Calu3 (cell line): ENCODE data around the gene GALNT17. TPM values are rescaled to one million over a fixed set of nuclear protein-coding genes. Genes with fewer than 3 reads are reported as not detected.

Experiments used
- BruUV-seq: library from RNA; stranded (reverse); fragments of 400-500 nt; replicated peaks from 2 replicates; lab custom pipeline; 2021; lab: Mats Ljungman, UMichigan
- CTCF ChIA-PET: fragments of 300-600 bp; sonication (Branson Sonifier 250); formaldehyde crosslinking; loops from one replicate; lab custom pipeline; 2022; ENCODE audit warnings: antibody characterized with exemption; lab: Charles Lee
- DNase-seq: peaks from one replicate; pipeline ENCODE4 v3.0.0; 2022
- H3K27ac Mint-ChIP-seq: one replicate; pipeline ENCODE4 v1.8.0; 2022; ENCODE audit warnings: mixed read lengths; ENCODE audit not compliant: unreplicated experiment
- H3K27me3 Mint-ChIP-seq: one replicate; pipeline ENCODE4 v1.8.0; 2022; ENCODE audit warnings: mixed read lengths; ENCODE audit not compliant: unreplicated experiment
- H3K36me3 Mint-ChIP-seq: one replicate; pipeline ENCODE4 v1.8.0; 2022; ENCODE audit warnings: mild to moderate bottlenecking, moderate library complexity, mixed read lengths; ENCODE audit not compliant: insufficient read depth, unreplicated experiment
- H3K4me1 Mint-ChIP-seq: one replicate; pipeline ENCODE4 v1.8.0; 2022; ENCODE audit warnings: mild to moderate bottlenecking, low read depth, mixed read lengths; ENCODE audit not compliant: unreplicated experiment
- H3K4me3 Mint-ChIP-seq: one replicate; pipeline ENCODE4 v1.8.0; 2022; ENCODE audit warnings: mild to moderate bottlenecking, low read depth, moderate library complexity, mixed read lengths; ENCODE audit not compliant: unreplicated experiment
- H3K9me3 Mint-ChIP-seq: one replicate; pipeline ENCODE4 v1.8.0; 2022; ENCODE audit warnings: low read depth, mixed read lengths; ENCODE audit not compliant: unreplicated experiment
- intact Hi-C: fragments of 100-400 bp; cut with micrococcal nuclease; formaldehyde crosslinking; loops from one replicate; pipeline ENCODE4 v1.10.0; 2022; ENCODE audit not compliant: unreplicated experiment
- total RNA-seq: library from RNA; stranded (reverse); gene quantifications from 2 replicates; pipeline ENCODE4 v1.2.3, GENCODE V29; 2022
- TF ChIP-seq, protein P1 (sequence below): fragments of 200-600 bp; IDR thresholded peaks from one replicate; pipeline ENCODE4 v1.8.0; 2022; ENCODE audit warnings: antibody characterized with exemption; ENCODE audit not compliant: unreplicated experiment

The GALNT17 gene
- total RNA-seq, 1 experiment from 2014 or later, result not detected

DNA sequence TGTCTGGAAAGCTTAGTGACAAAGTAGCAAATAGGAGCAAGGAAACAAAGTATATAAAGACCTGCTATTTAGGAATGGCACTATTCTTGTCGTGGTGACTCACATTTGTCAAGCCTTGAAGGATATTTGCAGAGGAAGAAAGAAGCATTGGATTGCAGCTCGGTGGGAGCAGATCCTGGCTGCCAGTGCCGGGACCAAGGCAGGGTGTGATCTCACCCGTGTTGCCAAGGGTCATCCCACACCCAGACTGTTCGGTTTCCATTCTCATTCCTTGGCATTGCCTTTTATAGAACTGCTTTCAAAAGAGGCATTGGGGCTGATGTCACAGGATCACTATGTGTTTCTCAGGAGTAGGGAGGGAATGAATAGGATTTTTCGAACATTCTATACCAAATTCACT, 176.2 kb downstream of the GALNT17 start:
- no peaks in the 10 kb centered on the region for H3K36me3 Mint-ChIP-seq
- TF ChIP-seq, protein P1, sequence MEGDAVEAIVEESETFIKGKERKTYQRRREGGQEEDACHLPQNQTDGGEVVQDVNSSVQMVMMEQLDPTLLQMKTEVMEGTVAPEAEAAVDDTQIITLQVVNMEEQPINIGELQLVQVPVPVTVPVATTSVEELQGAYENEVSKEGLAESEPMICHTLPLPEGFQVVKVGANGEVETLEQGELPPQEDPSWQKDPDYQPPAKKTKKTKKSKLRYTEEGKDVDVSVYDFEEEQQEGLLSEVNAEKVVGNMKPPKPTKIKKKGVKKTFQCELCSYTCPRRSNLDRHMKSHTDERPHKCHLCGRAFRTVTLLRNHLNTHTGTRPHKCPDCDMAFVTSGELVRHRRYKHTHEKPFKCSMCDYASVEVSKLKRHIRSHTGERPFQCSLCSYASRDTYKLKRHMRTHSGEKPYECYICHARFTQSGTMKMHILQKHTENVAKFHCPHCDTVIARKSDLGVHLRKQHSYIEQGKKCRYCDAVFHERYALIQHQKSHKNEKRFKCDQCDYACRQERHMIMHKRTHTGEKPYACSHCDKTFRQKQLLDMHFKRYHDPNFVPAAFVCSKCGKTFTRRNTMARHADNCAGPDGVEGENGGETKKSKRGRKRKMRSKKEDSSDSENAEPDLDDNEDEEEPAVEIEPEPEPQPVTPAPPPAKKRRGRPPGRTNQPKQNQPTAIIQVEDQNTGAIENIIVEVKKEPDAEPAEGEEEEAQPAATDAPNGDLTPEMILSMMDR, result no peak
- intact Hi-C loops, result no loop called here
- H3K4me1 Mint-ChIP-seq, result no peaks in the 10 kb centered on the region
- peaks cover 6% of the 10 kb centered on the region for H3K9me3 Mint-ChIP-seq
- no peak overlapping the region for H3K27ac Mint-ChIP-seq
- no TSS peak for BruUV-seq
- CTCF ChIA-PET, result no interaction called here
- no peaks in the 10 kb centered on the region for H3K27me3 Mint-ChIP-seq
- no peak for DNase-seq
- no peak overlapping the region for H3K4me3 Mint-ChIP-seq

DNA sequence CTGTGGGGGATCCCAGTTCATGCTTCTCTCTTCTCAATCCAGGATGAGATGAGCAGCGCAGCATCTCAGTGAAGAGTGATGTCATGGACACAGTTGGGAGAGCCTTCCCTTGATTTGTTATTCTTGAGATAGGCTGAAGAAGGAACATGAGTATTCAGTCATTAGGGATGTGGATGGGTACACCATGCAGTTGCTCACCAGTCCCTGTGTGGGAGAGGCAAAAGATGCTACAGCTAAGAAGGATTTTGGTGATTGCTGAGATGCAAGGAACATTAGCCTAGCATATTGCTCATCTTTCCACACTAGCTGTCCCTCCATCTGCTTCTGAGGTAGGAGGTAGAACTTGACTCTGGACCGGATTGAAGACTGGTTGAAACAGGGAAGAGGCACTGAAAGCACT, 179.6 kb downstream of the GALNT17 start:
- no peak overlapping the region for H3K4me3 Mint-ChIP-seq
- no TSS peak for BruUV-seq
- no peak overlapping the region for H3K27ac Mint-ChIP-seq
- H3K4me1 Mint-ChIP-seq, result no peaks in the 10 kb centered on the region
- DNase-seq, result no peak
- TF ChIP-seq, protein P1, result no peak
- CTCF ChIA-PET, result no interaction called here
- peaks cover 8% of the 10 kb centered on the region for H3K9me3 Mint-ChIP-seq
- no peaks in the 10 kb centered on the region for H3K36me3 Mint-ChIP-seq
- H3K27me3 Mint-ChIP-seq, result no peaks in the 10 kb centered on the region
- intact Hi-C loops, result no loop called here

DNA sequence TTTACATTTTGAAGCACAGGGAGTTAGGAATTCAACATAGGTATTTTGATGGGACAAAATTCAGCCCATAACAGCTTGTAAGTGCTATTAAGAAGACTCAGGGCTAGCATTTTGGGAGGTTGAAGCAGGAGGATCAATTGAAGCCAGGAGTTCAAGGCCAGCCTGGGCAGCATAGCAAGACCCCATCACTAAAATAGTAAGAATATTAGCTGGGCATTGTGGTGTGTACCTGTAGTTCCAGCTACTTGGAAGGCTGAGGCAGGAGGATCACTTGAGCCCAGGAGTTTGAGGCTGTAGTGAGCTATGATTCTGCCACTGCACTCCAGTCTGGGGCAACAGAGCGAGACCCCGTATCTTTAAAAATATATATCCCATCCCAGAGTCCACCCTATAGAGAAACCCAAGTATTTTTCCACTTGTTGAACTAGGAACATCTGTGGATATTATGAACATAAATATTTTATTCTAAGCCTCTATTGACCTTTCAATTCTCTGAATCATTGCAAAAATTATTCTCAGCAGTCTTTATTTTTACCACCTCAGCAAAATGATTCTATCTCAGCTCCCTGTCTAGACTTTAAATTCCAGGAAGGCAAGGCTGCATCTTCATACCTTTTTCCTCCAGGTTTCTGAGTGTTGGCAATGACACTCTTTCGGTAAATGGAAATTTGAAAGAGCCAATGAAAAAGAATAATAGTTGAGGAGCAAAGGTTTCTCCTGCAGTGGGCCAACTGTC, 181.0 kb downstream of the GALNT17 start:
- Mint-ChIP-seq H3K27ac (no peak overlapping the region), H3K27me3 (no peaks in the 10 kb centered on the region), H3K36me3 (no peaks in the 10 kb centered on the region), H3K4me1 (no peaks in the 10 kb centered on the region), H3K9me3 (peaks cover 8% of the 10 kb centered on the region), H3K4me3 (no peak overlapping the region)
- CTCF ChIA-PET, result no interaction called here
- intact Hi-C loops, result no loop called here
- no TSS peak for BruUV-seq
- TF ChIP-seq, protein P1, result no peak
- DNase-seq, result no peak

DNA sequence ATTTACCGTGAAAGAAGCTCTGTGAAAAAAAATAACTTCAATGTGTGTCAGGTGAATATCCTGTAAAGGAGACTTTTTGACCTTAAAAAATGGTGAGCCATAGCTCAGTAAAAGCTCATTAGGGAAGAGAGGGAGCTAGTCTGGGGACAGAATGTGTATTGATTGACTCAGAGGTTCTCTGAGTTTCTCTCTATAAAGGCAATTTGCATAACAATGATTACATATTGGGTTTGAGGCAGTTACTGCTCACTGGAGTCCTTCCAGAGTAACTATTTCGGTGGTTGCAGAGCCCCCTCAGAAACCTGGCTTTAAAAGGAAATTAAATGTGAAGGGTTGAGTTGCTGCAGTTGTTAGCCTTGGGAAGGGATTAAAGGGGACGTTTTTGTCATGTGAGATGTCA, 181.6 kb downstream of the GALNT17 start:
- no peak overlapping the region for H3K27ac Mint-ChIP-seq

More for the DNA sequence above, 181.6 kb downstream of the GALNT17 start:
- TF ChIP-seq, protein P1, result no peak
- no TSS peak for BruUV-seq
- no peak overlapping the region for H3K4me3 Mint-ChIP-seq
- intact Hi-C loops, result no loop called here
- CTCF ChIA-PET, result no interaction called here
- no peak for DNase-seq
- no peaks in the 10 kb centered on the region for H3K36me3 Mint-ChIP-seq
- no peaks in the 10 kb centered on the region for H3K27me3 Mint-ChIP-seq
- no peaks in the 10 kb centered on the region for H3K4me1 Mint-ChIP-seq
- peaks cover 8% of the 10 kb centered on the region for H3K9me3 Mint-ChIP-seq
